SU-DHL-6 (cell line): ENCODE results near the gene RING1.

ENCODE experiments used
- H2AFZ ChIP-seq: fragments of 200-600 bp; sonication (generic); 2 replicates; pipeline ENCODE4 v1.6.1; 2014; ENCODE audit warnings: low read depth, mild to moderate bottlenecking, moderate library complexity, mixed read lengths, antibody characterized with exemption, low read length; ENCODE audit not compliant: severe bottlenecking
- H3F3A ChIP-seq: fragments of 200-600 bp; shearing (Covaris generic); 2 replicates; pipeline ENCODE4 v1.6.0; 2016; ENCODE audit warnings: antibody characterized with exemption, mild to moderate bottlenecking; ENCODE audit not compliant: insufficient read depth
- H3K27ac ChIP-seq: fragments of 200-600 bp; sonication (generic); 2 replicates; pipeline ENCODE4 v1.5.1; 2016; ENCODE audit warnings: low read depth, mild to moderate bottlenecking, low read length, moderate library complexity, mixed read lengths
- H3K27me3 ChIP-seq: fragments of 200-600 bp; sonication (generic), shearing (Covaris generic); 2 replicates; pipeline ENCODE4 v1.6.0; 2014; ENCODE audit warnings: mild to moderate bottlenecking, low read length
- H3K36me3 ChIP-seq: fragments of 200-600 bp; sonication (generic); 2 replicates; pipeline ENCODE4 v1.6.1; 2014; ENCODE audit warnings: mild to moderate bottlenecking, low read length, mixed read lengths
- H3K4me2 ChIP-seq: fragments of 300-600, 200-600 bp; shearing (Covaris generic), sonication (generic); 2 replicates; pipeline ENCODE4 v1.6.0; 2014; ENCODE audit warnings: low read length, low read depth, mild to moderate bottlenecking; ENCODE audit not compliant: poor library complexity, severe bottlenecking
- H3K4me3 ChIP-seq: fragments of 200-600 bp; sonication (generic); 2 replicates; pipeline ENCODE4 v1.5.1; 2014; ENCODE audit warnings: antibody characterized with exemption, low read length, mild to moderate bottlenecking, mixed read lengths; ENCODE audit not compliant: insufficient read depth, poor library complexity, severe bottlenecking
- H3K79me2 ChIP-seq: fragments of 200-600 bp; sonication (generic); 2 replicates; pipeline ENCODE4 v1.6.1; 2014; ENCODE audit warnings: mild to moderate bottlenecking, low read length, moderate library complexity; ENCODE audit not compliant: insufficient read depth
- H3K9ac ChIP-seq: fragments of 200-600 bp; sonication (generic); 2 replicates; pipeline ENCODE4 v1.7.0; 2014; ENCODE audit warnings: mild to moderate bottlenecking, low read length
- H3K9me2 ChIP-seq: fragments of 200-600 bp; sonication (generic); replicated peaks from 2 replicates; pipeline ENCODE4 v1.6.1; 2014; ENCODE audit warnings: low read length; ENCODE audit not compliant: insufficient read depth
- H3K9me3 ChIP-seq: fragments of 200-600 bp; sonication (generic); 2 replicates; pipeline ENCODE4 v1.6.1; 2014; ENCODE audit warnings: low read length, mixed read lengths; ENCODE audit not compliant: insufficient read depth
- H4K20me1 ChIP-seq: fragments of 200-600 bp; sonication (generic); 2 replicates; pipeline ENCODE4 v1.6.1; 2014; ENCODE audit warnings: low read depth, mild to moderate bottlenecking, antibody characterized with exemption, low read length, moderate library complexity, mixed read lengths
- CTCF ChIP-seq: fragments of 200-600 bp; sonication (generic); IDR thresholded peaks from one replicate; pipeline ENCODE4 v1.5.1; 2017; ENCODE audit warnings: antibody characterized with exemption, mild to moderate bottlenecking, low read length, moderate library complexity; ENCODE audit not compliant: insufficient read depth, poor library complexity, severe bottlenecking
- EZH2phosphoT487 ChIP-seq: fragments of 200-600 bp; sonication (generic), shearing (Covaris generic); conservative IDR thresholded peaks from 2 replicates; pipeline ENCODE4 v1.6.1; 2018; ENCODE audit warnings: mild to moderate bottlenecking, antibody characterized with exemption, low read length, moderate library complexity, mixed read lengths

Gene RING1

DNA sequence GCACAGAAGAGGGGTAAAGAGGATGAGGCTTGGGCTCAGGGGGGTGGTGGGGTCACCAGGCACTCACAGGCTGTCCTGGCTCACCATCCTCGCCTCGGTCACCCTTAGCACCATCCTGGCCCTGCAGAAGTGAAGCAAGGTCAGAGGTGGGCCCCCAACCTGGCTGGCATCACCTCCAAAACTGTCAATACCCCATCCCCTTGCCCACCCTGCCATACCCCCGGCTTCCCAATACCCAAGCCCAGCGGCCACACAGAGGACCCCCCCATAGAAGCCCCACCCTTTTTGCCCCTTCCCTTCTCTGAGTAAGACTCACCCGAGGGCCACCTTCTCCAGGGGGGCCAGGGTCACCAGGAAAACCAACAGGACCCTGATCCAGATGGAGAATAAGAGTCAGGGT, 39.7 kb upstream of the RING1 start:
- Histone ChIP-seq H3K79me2 (no peaks in the 10 kb centered on the region), H3K9me2 (no peaks in the 10 kb centered on the region), H3K4me2 (no peak overlapping the region), H3K36me3 (no peaks in the 10 kb centered on the region), H3K4me3 (no peak overlapping the region), H3K27ac (no peak overlapping the region), H3K9me3 (no peaks in the 10 kb centered on the region), H3K9ac (no peak overlapping the region), H3K27me3 (no peaks in the 10 kb centered on the region), H2AFZ (no peak overlapping the region), H3F3A (no peaks in the 10 kb centered on the region), H4K20me1 (no peaks in the 10 kb centered on the region)
- TF ChIP-seq EZH2phosphoT487 (no peak), CTCF (no peak)

DNA sequence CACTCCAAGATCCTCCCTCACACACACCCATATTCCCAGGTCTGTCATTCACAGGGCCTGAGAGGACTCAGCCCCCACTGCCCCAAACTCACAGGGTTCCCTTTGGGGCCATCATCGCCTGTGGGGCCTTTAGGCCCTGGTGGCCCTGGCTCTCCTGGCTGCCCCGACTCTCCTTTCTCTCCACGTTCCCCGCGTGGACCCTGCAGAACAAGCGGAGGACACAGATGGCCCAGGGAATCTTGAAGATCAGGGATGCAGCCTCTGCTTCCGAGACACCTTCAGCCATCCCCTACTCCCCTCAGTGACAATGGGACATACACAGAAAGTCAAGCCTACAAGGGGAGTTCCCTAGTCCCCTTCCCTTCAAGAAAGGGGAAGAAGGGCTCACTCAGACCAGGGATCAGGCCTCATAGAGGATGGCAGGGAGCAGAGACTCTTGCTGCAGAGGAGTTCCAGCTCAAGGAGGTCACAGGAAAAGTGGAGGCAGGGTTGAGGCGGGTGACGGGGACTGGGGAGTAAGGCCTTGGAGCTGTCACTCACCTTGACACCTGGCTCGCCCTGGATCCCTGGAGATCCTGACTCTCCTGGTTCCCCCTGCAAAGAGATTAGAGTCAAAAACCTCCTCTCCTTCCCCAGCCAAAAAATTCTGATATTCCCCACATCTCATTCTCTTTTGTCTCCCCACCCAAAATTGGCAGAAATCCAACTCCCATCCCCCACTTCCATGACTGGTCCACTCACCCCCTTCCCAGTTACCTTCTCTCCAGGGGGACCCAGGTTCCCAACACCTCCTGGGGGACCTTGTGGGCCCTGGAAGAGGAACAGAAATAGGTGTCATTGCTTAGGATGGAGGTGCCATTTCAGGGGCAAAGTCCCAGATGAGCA, 38.8 kb upstream of the RING1 start:
- Histone ChIP-seq H3K36me3 (no peaks in the 10 kb centered on the region), H4K20me1 (no peaks in the 10 kb centered on the region), H3K4me2 (no peak overlapping the region), H3K27me3 (no peaks in the 10 kb centered on the region), H2AFZ (no peak overlapping the region), H3K4me3 (no peak overlapping the region), H3K9ac (no peak overlapping the region), H3K27ac (no peak overlapping the region), H3K9me2 (no peaks in the 10 kb centered on the region), H3K79me2 (no peaks in the 10 kb centered on the region), H3F3A (no peaks in the 10 kb centered on the region), H3K9me3 (no peaks in the 10 kb centered on the region)
- no peak for TF ChIP-seq CTCF
- no peak for TF ChIP-seq EZH2phosphoT487

DNA sequence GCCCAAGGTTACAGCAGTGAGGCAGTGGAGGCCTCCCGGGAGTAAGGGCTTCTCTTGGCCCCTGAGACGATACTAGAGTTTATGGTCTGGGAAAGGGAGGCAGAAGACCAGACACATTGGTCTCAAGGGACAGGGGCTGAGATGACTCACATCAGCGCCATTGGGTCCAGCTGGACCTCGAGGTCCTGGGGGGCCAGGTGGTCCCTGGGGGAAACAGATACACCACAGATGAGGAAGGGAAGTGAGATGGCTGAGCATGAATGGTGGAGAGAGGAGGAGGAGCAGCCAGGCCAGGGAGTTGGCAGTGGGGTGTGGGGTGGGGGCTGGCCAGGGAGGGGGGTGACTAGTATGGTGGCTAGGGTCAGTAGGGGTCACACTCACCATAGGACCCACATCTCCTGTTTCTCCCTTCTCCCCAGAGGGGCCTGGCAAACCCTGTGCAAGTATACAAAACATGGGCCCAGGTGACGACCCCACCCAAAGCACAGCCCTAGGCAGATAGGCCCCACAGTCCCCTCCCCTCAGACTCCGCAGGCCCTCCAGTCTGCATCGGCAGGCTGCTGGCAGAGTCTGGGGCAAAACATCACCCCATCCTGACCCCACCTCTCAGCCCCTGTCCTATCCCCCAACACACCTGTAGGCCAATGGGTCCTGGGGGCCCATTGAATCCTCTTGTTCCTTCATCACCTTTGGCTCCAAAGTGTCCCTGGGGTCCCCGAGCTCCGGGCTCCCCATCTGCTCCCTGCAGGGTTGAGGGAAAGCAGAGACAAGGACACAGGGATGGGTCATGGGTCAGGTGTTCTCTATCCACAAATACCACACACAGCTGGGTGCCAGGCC, 37.9 kb upstream of the RING1 start:
- H4K20me1 ChIP-seq = no peaks in the 10 kb centered on the region
- H3K36me3 ChIP-seq = no peaks in the 10 kb centered on the region
- no peaks in the 10 kb centered on the region for H3K27me3 ChIP-seq
- TF ChIP-seq CTCF = no peak
- TF ChIP-seq EZH2phosphoT487 = no peak
- H3F3A ChIP-seq = no peaks in the 10 kb centered on the region
- no peak overlapping the region for H3K4me2 ChIP-seq
- H3K4me3 ChIP-seq = no peak overlapping the region
- H3K9me2 ChIP-seq = no peaks in the 10 kb centered on the region
- H3K27ac ChIP-seq = no peak overlapping the region
- H2AFZ ChIP-seq = no peak overlapping the region
- no peak overlapping the region for H3K9ac ChIP-seq
- no peaks in the 10 kb centered on the region for H3K79me2 ChIP-seq
- H3K9me3 ChIP-seq = no peaks in the 10 kb centered on the region
